NCI-H446 treated with DMSO at 0.1 percent for 48 hours (cell line): Measurements from ENCODE around the gene GLRA2.
A peak's percentile ranks its signal among the peaks of the same experiment; 100 is the strongest.
"Not testable (repeated sequence)": the region's sequence is repeated elsewhere in the genome, so short reads cannot be mapped to it uniquely, and the experiment has no call there.

Experiments
- DNase-seq: peaks from one replicate; lab custom pipeline; 2025; lab: John Stamatoyannopoulos, UW

GLRA2 gene

DNA sequence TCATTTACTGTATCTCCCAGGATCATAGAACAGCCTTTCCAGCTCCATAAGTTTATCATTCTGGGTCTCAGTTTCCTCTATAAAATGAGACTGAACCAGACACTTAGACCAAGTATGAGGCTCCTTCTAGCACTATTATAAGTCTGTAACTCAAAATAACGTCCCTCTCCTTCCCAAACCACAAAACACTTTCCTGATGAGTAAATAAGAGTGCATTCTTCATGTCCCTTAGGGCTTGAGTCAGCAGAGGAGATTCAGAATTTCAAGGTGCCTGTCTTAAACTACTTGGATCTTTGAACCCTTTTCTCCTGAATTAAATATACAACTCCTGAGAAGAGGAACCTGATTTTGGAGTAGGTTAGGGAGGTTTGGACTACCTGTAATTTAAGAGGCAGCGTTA lies 62.6 kb downstream of the GLRA2 start:
- DNase-seq, result no peak

DNA sequence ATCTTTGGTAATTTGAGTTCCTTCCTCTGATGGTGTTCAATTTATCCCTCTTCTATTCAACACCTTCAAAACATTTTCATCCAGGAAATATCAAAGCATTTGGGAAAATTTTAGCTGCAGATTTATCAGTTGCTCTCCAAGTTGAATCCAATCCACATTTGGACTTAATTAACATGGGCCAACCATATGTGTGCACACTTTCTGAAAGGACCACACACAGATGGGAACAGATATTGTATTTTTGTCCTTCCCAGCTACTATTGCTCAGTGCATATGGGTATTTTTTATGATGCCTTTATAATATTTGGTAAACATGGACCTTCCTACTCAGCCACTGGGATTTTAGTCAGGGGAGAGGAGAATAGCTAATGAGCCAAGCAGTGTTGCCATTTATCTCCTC lies 65.2 kb downstream of the GLRA2 start:
- DNase-seq, result no peak

DNA sequence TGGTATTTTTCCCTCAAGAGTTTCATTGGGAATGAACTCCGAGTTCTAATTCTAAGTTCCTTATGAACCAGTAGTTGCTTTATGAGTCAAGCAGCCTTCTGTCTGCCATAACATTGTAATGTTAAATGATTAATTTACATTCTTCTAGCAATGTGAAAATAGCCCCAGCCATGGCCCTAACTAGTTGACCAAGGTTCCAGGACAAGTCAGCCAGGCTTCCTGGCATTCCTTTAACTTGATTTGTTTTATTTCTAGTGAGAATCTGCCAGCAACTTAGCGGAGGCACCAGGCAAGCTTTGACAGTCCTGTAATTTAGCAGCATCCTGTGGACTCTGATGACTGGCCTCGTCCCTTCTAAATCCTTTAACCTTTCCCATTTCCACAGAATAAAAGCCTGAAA lies 69.0 kb downstream of the GLRA2 start:
- no peak for DNase-seq

DNA sequence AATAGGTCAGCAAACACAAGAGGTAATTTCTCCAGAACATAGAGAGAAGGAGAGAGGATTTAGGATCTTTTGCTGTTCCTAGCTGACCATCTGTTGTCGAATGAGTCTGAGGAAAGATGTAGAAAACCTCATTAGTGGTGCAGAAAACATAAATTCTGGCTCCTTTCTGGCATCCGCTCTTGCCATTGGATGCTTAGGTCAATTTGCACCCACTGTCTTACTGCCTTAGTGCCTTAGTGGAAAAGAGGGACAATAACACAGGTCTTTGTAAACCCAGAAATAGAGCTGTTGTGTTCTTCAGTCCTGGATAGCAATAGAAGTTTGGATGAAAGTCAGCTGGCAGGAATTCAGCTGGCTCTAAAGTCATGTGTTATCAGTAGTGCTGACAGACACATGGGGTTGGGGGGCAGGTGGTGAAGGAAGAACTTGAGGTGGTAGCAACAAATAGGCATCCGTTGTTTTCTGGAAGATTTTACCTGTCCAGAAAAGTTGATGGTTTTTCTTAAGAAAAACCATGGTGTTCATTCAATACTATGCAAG lies 78.2 kb downstream of the GLRA2 start:
- no peak for DNase-seq

GRCh38 chrX:14612450-14612849 lies 83.1 kb downstream of the GLRA2 start:
- DNase-seq, result not testable (repeated sequence)

- no peak for DNase-seq
Observed at GRCh38 chrX:14616301-14616700, 87.0 kb downstream of the GLRA2 start.

- no peak for DNase-seq
Observed at GRCh38 chrX:14616836-14617235, 87.5 kb downstream of the GLRA2 start.

- no peak for DNase-seq
Observed at GRCh38 chrX:14618177-14618965, 89.0 kb downstream of the GLRA2 start.

GRCh38 chrX:14630733-14631132 lies 101.4 kb downstream of the GLRA2 start:
- DNase-seq, result no peak

GRCh38 chrX:14641681-14642655 lies 112.6 kb downstream of the GLRA2 start:
- DNase-seq, result peak; percentile 69

DNA sequence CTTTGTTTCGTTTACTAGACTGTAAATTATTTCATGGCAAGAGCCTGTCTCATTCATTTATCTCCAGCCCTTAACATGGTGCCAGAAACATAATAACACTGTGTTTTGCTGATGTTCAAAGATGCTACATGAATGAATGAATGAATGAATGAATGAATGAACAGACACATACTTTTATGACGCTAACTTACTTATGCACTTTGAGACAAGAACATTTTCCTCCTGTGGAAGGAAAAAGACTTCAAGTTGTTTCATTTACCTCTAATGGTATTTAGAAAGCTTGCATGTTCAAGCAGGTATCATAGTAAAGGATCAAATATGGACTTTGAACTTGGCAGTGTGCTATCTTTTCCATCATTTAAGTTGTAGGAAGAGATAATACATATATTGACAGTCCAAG lies 131.6 kb downstream of the GLRA2 start:
- no peak for DNase-seq

- no peak for DNase-seq
Observed at GRCh38 chrX:14670819-14671218, 141.5 kb downstream of the GLRA2 start.

GRCh38 chrX:14672611-14673172 lies 143.4 kb downstream of the GLRA2 start:
- DNase-seq, result no peak

GRCh38 chrX:14673236-14673635 lies 143.9 kb downstream of the GLRA2 start:
- no peak for DNase-seq

DNA sequence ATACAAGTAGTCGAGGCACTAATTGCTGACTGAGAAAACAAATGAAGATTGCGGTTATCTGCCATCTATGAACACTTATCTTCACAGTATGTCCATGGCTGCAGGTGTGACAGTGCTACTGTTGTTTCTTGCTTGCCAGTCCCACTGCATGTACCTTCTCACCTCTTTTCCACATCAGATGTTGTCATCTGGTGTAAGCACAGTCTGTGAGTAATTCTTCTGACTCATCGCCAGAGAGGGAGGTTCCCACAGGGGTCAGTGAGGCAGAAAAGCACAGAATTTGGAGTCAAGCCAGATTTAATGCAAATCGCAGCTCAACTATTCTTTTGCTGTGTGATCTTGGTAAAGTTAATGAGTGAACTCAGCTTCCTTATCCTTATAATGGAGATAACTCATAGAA lies 144.4 kb downstream of the GLRA2 start:
- DNase-seq, result peak; percentile 59

DNA sequence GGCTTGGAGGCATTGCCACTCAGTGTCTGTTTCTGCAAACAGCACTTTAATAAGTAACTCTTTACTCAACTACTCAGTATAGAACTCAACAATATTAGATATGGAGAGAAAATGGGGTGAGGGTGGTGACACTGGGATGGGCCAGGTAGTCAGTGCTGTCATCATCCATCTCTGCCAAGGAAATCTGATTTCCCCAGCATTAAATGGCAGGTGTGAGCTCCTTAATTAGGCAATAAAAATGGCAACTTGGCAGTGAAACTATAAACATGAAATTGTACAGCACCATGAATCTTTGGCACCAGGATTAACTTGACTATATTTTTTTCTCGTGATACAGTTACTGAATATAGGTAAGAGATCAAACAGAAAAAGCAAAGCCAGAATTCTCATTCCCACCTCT lies 146.2 kb downstream of the GLRA2 start:
- peak; percentile 27 for DNase-seq

GRCh38 chrX:14676431-14676830 lies 147.1 kb downstream of the GLRA2 start:
- no peak for DNase-seq

- not testable (repeated sequence) for DNase-seq
Observed at GRCh38 chrX:14688331-14688730, 159.0 kb downstream of the GLRA2 start.

DNA sequence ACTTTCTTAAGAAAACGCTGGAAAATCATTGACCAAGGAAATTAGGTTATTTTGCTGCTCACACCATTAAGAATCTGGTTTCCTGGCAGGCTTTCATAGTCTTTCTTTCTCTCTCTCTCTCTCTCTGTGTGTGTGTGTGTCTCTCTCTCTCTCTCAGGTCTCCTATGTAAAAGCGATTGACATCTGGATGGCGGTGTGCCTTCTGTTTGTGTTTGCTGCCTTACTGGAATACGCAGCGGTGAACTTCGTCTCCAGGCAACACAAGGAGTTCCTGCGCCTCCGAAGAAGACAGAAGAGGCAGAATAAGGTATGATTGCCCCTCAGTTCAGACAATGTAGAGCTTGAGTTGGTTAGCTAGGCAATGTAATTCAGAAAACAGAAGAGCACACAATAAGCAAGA lies 161.2 kb downstream of the GLRA2 start:
- DNase-seq, result no peak

GRCh38 chrX:14694611-14695010 lies 165.3 kb downstream of the GLRA2 start:
- no peak for DNase-seq

- DNase-seq, result no peak
Observed at GRCh38 chrX:14697451-14697850, 168.1 kb downstream of the GLRA2 start.

GRCh38 chrX:14698790-14699189 lies 169.5 kb downstream of the GLRA2 start:
- no peak for DNase-seq
